T-helper 2 cell (primary cell): ENCODE results near the gene CDK3.
"Not testable (repeated sequence)": the region's sequence is repeated elsewhere in the genome, so short reads cannot be mapped to it uniquely, and the experiment has no call there.

Experiments used
- DNase-seq, 5 experiments: peaks; one replicate each; pipeline versions ENCODE4 v3.0.0 to v3.0.0-alpha.2; 2012 to 2022

Gene CDK3

DNA sequence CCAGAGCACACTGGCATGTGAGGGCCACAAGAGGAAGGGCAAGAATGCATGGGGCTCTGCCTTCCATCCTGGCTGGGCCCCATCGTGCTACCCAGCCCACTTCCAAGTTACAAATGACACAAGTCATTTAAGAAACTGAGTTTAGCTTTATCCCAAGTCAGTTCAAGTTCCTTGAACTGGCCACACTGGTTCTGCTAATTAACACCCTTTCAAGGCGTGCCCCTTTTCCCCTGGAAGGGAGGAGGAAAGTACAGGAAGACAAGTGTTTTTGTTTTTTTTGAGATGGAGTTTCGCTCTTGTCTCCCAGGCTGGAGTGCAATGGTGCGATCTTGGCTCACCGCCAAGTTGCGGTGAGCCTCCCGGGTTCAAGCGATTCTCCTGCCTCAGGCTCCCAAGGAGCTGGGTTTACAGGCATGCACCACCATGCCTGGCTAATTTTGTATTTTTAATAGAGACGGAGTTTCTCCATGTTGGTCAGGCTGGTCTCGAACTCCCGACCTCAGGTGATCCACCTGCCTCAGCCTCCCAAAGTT, 43.9 kb downstream of the CDK3 start:
- not testable (repeated sequence) for DNase-seq

GRCh38 chr17:76046064-76046463, 45.4 kb downstream of the CDK3 start:
- DNase-seq, result no peak

GRCh38 chr17:76048025-76048605, 47.5 kb downstream of the CDK3 start:
- no peak for DNase-seq

DNA sequence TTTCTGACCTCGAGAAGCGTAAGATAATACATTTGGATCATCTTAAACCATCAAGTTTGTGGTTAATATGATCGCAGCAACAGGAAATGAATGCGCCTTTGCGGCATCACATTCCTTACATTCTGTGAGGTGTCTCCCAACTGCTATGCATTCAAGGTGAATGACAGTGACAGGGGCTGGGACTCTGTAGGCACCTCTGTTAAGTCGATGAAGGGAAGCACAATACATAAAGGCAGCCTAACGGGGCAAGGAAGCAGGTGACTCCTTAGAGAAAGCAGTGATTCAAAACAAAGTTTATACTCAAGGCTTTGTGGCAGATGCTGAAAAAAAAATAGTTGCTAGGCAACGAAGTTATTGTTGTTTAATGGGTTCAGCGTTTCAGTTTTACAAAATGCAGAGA, 48.1 kb downstream of the CDK3 start:
- DNase-seq, result peak in 1 of 5 experiments; percentile 46

DNA sequence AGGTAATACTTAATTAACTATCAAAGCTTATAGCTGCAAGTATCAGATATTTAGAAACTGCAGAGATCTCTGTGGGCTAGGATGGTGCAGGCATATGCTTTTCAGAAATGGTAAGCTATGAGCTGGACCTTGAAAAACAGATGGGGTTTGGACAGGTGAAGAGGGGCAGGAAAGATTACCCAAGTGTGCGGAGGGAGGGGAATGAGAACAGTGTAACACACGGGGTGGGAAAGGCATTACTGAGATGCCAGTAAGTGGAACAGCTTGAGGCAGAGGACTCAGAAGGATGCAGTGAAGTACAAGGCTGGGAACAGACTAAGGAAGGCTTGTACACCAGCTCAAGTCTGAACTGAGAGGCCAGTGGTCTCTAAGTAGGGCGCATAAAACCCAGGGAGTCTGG, 48.6 kb downstream of the CDK3 start:
- no peak for DNase-seq

DNA sequence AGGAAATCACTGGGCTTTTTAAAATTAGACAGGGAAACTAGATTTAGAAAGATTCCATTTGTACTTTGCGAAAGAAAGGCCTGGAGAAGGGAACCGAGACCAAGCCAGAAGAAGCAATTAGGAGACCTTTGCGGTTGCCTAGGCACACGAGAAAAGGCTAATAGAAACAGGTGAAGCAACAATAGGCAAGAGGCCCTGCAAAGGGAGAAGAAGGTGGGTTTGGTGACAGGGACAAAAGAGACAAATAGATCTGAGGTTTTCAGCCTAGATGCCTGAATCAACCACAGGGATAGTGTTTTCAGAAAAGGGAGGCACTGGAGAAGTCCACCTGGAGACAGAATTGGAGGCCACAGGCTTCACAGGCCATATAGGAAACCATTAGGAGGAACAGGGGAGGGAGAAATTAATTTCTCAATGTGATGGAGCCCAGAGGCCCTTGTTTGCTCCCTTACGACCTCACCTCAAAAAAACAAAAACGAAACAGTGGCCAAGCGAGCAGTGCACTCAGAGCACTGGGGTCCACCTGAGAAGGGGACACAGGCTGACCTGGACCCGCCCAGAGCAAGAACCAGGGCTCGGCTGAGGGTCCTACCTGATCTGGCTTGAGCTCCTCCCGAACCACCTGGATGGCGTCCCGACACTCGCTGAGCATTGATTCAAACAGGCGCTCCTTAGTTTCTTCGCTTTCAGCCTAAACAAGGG, 49.3 kb downstream of the CDK3 start:
- no peak for DNase-seq

GRCh38 chr17:76050538-76051467, 50.1 kb downstream of the CDK3 start:
- no peak for DNase-seq

GRCh38 chr17:76051561-76051960, 50.9 kb downstream of the CDK3 start:
- DNase-seq, result no peak

DNA sequence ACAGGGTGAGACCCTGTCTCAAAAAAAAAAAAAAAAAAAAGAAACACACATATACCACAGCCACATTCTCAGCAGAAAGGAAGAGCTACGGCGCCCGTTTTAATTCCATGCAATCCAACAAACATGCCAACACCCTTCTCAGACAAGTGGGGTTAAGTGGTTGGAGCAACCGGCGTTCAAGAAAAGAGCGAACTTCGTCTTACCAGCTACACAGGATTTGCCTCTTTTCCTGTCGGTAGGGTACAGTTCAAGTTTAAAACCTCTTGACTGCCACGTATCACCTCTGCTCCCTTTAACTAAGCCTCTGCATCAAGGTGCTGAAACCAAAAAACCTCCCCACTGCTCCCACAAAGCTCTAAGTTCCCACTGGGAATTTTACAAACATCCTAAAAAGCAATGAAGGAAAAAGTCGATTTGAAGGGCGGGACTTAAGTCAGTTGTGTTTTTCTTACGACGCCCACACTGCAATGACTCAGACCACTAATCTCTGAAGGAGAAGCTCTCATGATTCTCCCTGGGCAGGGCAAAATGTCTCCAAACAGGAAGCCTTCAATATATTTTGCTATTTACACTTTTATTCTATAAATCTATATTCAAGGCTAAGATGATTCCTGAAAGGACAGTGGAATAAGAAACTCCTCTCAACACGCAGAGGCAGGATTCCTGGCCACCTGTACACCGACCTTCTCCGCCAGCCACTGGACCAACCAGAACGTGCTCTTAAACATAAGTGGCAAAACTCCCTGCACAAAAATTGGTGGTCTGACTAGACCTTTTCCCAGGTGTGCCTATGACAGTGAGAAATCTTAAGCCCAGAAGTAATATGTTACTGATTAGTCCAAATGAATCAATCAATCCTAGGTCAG, 52.8 kb downstream of the CDK3 start:
- peak in 1 of 5 experiments; percentile 10 for DNase-seq

- no peak for DNase-seq
Observed at GRCh38 chr17:76054112-76054476, 53.4 kb downstream of the CDK3 start.
